ENCODE data around the gene BFSP1. TPM values are rescaled to one million over a fixed set of nuclear protein-coding genes. Genes with fewer than 3 reads are reported as not detected.

BFSP1 gene
- total RNA-seq, 1 donor from 2014 or later: 4.2 TPM

DNA sequence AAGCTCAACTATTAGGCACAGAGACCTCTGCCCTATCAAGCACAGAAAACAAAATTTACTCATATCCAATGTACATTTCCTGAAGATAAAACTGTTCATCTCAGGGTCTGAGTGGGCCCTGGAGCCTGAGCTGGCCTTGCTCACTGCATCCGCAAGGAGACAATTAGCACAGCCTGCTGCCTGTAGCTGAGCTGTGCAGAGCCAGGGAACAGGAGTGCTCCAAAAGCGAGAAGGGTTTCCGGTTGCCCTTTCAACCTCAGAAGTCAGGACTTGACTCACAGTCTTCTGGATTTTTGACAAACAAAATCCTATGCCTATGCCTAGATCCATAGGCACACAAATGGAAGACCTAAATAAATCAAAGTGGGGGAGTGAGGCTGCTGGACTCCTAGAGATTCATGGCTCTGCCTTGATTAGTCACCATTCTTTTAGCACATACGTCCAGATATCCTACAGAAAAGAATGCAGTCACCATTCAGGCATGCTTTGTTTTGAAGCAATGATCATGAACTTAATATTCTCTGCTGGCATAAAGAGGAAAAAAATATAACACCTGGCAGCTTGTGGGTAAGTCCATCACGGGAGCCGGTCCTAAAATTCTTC lies 73.5 kb downstream of the BFSP1 start:
- Mint-ChIP-seq H3K9me3 (ENCODE audit: unreplicated experiment) (peaks cover 3% of the 10 kb centered on the region), H3K4me3 (ENCODE audit: unreplicated experiment) (no peak overlapping the region), H3K27me3 (ENCODE audit: low read depth, unreplicated experiment) (peaks cover 2% of the 10 kb centered on the region), H3K36me3 (ENCODE audit: low read depth, unreplicated experiment) (no peaks in the 10 kb centered on the region), H3K27ac (ENCODE audit: unreplicated experiment) (peak overlapping the region; percentile 23), H3K4me1 (ENCODE audit: low read depth, unreplicated experiment) (peaks cover 6% of the 10 kb centered on the region)
- Histone ChIP-seq H3K36me3 (ENCODE audit: insufficient read depth, low read length) (no peaks in the 10 kb centered on the region), H3K4me1 (ENCODE audit: insufficient read depth, low read length) (no peaks in the 10 kb centered on the region), H3K9me3 (ENCODE audit: insufficient read depth, low read depth, low read length) (no peaks in the 10 kb centered on the region), H3K79me2 (ENCODE audit: insufficient read depth, low read length) (no peaks in the 10 kb centered on the region), H3K4me2 (ENCODE audit: low read length) (no peak overlapping the region), H3K9ac (ENCODE audit: low read length) (no peak overlapping the region), H3K4me3 (ENCODE audit: insufficient read depth, low read depth, low read length) (no peak overlapping the region), H3K27ac (ENCODE audit: low read depth, low read length) (no peak overlapping the region), H4K20me1 (ENCODE audit: insufficient read depth, low read length) (no peaks in the 10 kb centered on the region), H2AFZ (ENCODE audit: low read depth, low read length) (no peak overlapping the region), H3K27me3 (ENCODE audit: insufficient read depth, low read length) (no peaks in the 10 kb centered on the region)
- no peak for DNase-seq (ENCODE audit: low read depth)
- no peak for FAIRE-seq
- TF ChIP-seq, protein P1, sequence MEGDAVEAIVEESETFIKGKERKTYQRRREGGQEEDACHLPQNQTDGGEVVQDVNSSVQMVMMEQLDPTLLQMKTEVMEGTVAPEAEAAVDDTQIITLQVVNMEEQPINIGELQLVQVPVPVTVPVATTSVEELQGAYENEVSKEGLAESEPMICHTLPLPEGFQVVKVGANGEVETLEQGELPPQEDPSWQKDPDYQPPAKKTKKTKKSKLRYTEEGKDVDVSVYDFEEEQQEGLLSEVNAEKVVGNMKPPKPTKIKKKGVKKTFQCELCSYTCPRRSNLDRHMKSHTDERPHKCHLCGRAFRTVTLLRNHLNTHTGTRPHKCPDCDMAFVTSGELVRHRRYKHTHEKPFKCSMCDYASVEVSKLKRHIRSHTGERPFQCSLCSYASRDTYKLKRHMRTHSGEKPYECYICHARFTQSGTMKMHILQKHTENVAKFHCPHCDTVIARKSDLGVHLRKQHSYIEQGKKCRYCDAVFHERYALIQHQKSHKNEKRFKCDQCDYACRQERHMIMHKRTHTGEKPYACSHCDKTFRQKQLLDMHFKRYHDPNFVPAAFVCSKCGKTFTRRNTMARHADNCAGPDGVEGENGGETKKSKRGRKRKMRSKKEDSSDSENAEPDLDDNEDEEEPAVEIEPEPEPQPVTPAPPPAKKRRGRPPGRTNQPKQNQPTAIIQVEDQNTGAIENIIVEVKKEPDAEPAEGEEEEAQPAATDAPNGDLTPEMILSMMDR (IDR thresholded peaks at IDR 0.05; ENCODE audit: insufficient read depth, low read depth, low read length): no peak
- TF ChIP-seq EZH2 (IDR thresholded peaks at IDR 0.05; ENCODE audit: insufficient read depth, low read length): no peak

DNA sequence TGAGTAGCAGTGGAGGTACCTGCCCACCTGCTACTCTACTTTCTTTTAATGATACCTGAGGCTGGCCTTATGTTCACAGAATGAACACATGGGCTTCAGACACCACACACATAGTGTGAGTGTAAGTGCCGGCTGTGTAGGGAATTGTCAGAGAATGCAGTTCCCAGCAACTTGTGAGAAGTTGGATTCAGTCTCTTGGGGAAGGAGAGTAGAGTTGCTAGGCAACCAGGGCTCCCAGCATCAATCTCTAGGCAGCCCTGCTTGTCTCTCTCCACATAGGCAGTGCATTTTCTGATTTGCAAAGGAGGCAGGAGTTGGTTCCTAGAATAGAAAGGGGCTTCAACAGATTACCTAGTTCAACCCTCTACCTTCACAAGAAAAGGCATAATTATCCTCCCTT lies 74.1 kb downstream of the BFSP1 start:
- no peak for FAIRE-seq

DNA sequence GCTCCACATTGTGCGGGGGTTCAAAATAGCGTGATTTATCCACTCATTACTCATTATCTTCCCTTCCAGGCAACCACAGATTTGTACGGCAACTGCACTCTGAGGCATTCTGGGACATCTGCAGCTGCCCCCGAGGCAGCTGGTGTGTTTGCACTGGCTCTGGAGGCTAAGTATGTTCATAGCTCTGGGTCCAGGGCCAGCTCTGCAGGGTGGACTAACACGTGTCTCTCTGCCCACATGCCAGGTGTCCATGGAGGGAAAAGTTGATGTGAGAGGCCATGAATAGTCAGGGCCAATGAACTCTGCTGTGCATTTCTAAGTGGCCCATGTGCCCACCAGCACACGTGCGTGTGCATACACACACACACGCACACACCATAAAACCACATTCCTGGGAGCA lies 74.9 kb downstream of the BFSP1 start:
- H3K4me3 Mint-ChIP-seq (ENCODE audit: unreplicated experiment): no peak overlapping the region
- H3K9me3 ChIP-seq (ENCODE audit: insufficient read depth, low read depth, low read length): no peaks in the 10 kb centered on the region
- TF ChIP-seq EZH2 (IDR thresholded peaks at IDR 0.05; ENCODE audit: insufficient read depth, low read length): no peak
- TF ChIP-seq, protein P1 (IDR thresholded peaks at IDR 0.05; ENCODE audit: insufficient read depth, low read depth, low read length): no peak
- H3K27me3 ChIP-seq (ENCODE audit: insufficient read depth, low read length): no peaks in the 10 kb centered on the region
- H3K27ac Mint-ChIP-seq (ENCODE audit: unreplicated experiment): no peak overlapping the region
- H3K36me3 Mint-ChIP-seq (ENCODE audit: low read depth, unreplicated experiment): no peaks in the 10 kb centered on the region
- peaks cover 6% of the 10 kb centered on the region for H3K27me3 Mint-ChIP-seq (ENCODE audit: low read depth, unreplicated experiment)
- H3K9ac ChIP-seq (ENCODE audit: low read length): no peak overlapping the region
- FAIRE-seq (no peak), DNase-seq (ENCODE audit: low read depth) (no peak)
- H3K36me3 ChIP-seq (ENCODE audit: insufficient read depth, low read length): no peaks in the 10 kb centered on the region
- no peak overlapping the region for H3K4me2 ChIP-seq (ENCODE audit: low read length)
- H3K4me3 ChIP-seq (ENCODE audit: insufficient read depth, low read depth, low read length): no peak overlapping the region
- no peaks in the 10 kb centered on the region for H3K79me2 ChIP-seq (ENCODE audit: insufficient read depth, low read length)
- H3K9me3 Mint-ChIP-seq (ENCODE audit: unreplicated experiment): peaks cover 3% of the 10 kb centered on the region
- H4K20me1 ChIP-seq (ENCODE audit: insufficient read depth, low read length): no peaks in the 10 kb centered on the region
- H3K27ac ChIP-seq (ENCODE audit: low read depth, low read length): no peak overlapping the region
- no peaks in the 10 kb centered on the region for H3K4me1 ChIP-seq (ENCODE audit: insufficient read depth, low read length)
- no peak overlapping the region for H2AFZ ChIP-seq (ENCODE audit: low read depth, low read length)
- H3K4me1 Mint-ChIP-seq (ENCODE audit: low read depth, unreplicated experiment): peaks cover 6% of the 10 kb centered on the region

More for the DNA sequence above, 74.1 kb downstream of the BFSP1 start:
- no peak overlapping the region for H2AFZ ChIP-seq (ENCODE audit: low read depth, low read length)
- Mint-ChIP-seq H3K36me3 (ENCODE audit: low read depth, unreplicated experiment) (no peaks in the 10 kb centered on the region), H3K27ac (ENCODE audit: unreplicated experiment) (no peak overlapping the region), H3K4me1 (ENCODE audit: low read depth, unreplicated experiment) (peaks cover 6% of the 10 kb centered on the region), H3K27me3 (ENCODE audit: low read depth, unreplicated experiment) (peaks cover 3% of the 10 kb centered on the region), H3K4me3 (ENCODE audit: unreplicated experiment) (no peak overlapping the region), H3K9me3 (ENCODE audit: unreplicated experiment) (peaks cover 3% of the 10 kb centered on the region)
- no peak for DNase-seq (ENCODE audit: low read depth)
- H3K4me2 ChIP-seq (ENCODE audit: low read length): no peak overlapping the region
- no peak overlapping the region for H3K4me3 ChIP-seq (ENCODE audit: insufficient read depth, low read depth, low read length)
- H3K9ac ChIP-seq (ENCODE audit: low read length): no peak overlapping the region
- no peaks in the 10 kb centered on the region for H3K27me3 ChIP-seq (ENCODE audit: insufficient read depth, low read length)
- H3K36me3 ChIP-seq (ENCODE audit: insufficient read depth, low read length): no peaks in the 10 kb centered on the region
- TF ChIP-seq, protein P1 (IDR thresholded peaks at IDR 0.05; ENCODE audit: insufficient read depth, low read depth, low read length): no peak
- TF ChIP-seq EZH2 (IDR thresholded peaks at IDR 0.05; ENCODE audit: insufficient read depth, low read length): no peak
- H3K4me1 ChIP-seq (ENCODE audit: insufficient read depth, low read length): no peaks in the 10 kb centered on the region
- H3K9me3 ChIP-seq (ENCODE audit: insufficient read depth, low read depth, low read length): no peaks in the 10 kb centered on the region
- H3K27ac ChIP-seq (ENCODE audit: low read depth, low read length): no peak overlapping the region
- H3K79me2 ChIP-seq (ENCODE audit: insufficient read depth, low read length): no peaks in the 10 kb centered on the region
- H4K20me1 ChIP-seq (ENCODE audit: insufficient read depth, low read length): no peaks in the 10 kb centered on the region

Data from astrocyte (in vitro differentiated cells and primary cell).